Thoracic aorta (tissue), 2 donors: ENCODE data around the gene CPNE9. TPM values are rescaled to one million over a fixed set of nuclear protein-coding genes. Genes with fewer than 3 reads are reported as not detected.

Source experiments
- ATAC-seq: fragments of 150-250 bp; one replicate; pipeline ENCODE4 v1.8.0; 2017; ENCODE audit warnings: low read depth; ENCODE audit not compliant: insufficient number of reproducible peaks, low FRiP score
- DNase-seq: peaks from one replicate; pipeline ENCODE4 v3.0.0-alpha.2; 2020; ENCODE audit warnings: low spot score
- H3K27ac ChIP-seq, 2 donors: fragments of 200-600 bp; sonication (generic); 1 replicate in 1 of 2; 2 replicates in 1 of 2; pipeline ENCODE4 v1.5.1; 2016; ENCODE audit warnings: mild to moderate bottlenecking in 2 of 2, moderate library complexity in 2 of 2
- H3K27me3 ChIP-seq: fragments of 200-600 bp; sonication (generic); replicated peaks from 2 replicates; pipeline ENCODE4 v1.6.0; 2016; ENCODE audit warnings: mild to moderate bottlenecking; ENCODE audit not compliant: insufficient read depth
- H3K36me3 ChIP-seq: fragments of 200-600 bp; sonication (generic); one replicate; pipeline ENCODE4 v1.5.1; 2016
- H3K4me1 ChIP-seq, 2 donors: fragments of 200-600 bp; sonication (generic); 1 replicate in 1 of 2; 2 replicates in 1 of 2; pipeline versions ENCODE4 v1.5.1 to v1.6.0; 2016; ENCODE audit warnings: low read depth in 2 of 2, mild to moderate bottlenecking in 1 of 2; ENCODE audit not compliant: control insufficient read depth in 1 of 2
- H3K4me3 ChIP-seq: fragments of 200-600 bp; sonication (generic); 2 replicates; pipeline ENCODE4 v1.5.1; 2016; ENCODE audit warnings: mild to moderate bottlenecking
- H3K9me3 ChIP-seq: fragments of 200-600 bp; sonication (generic); 2 replicates; pipeline ENCODE4 v1.5.1; 2016
- CTCF ChIP-seq: fragments of 200-600 bp; sonication (generic); IDR thresholded peaks from one replicate; pipeline ENCODE4 v1.5.1; 2019; ENCODE audit warnings: antibody characterized with exemption
- total RNA-seq, 2 donors: library from RNA; depleted of rRNA; stranded (reverse); fragments of >200 nt; gene quantifications; one replicate each; pipeline versions ENCODE4 v1.1.0 to v1.2.3, GENCODE V29; 2016

CPNE9 gene
- total RNA-seq, 2 donors from 2014 or later: not detected

- Histone ChIP-seq H3K27me3 (no peaks in the 10 kb centered on the region), H3K4me3 (no peak overlapping the region), H3K9me3 (no peaks in the 10 kb centered on the region), H3K36me3 (peaks cover 92% of the 10 kb centered on the region), H3K27ac (no peak overlapping the region), H3K4me1 (no peaks in the 10 kb centered on the region)
- TF ChIP-seq CTCF: no peak
- ATAC-seq (no peak), DNase-seq (no peak)
Observed at GRCh38 chr3:9686703-9687102, 16.9 kb upstream of the CPNE9 start.

- peaks cover 92% of the 10 kb centered on the region for H3K36me3 ChIP-seq
- DNase-seq (no peak), ATAC-seq (no peak)
- no peak overlapping the region for H3K4me3 ChIP-seq
- no peak for TF ChIP-seq CTCF
- no peaks in the 10 kb centered on the region for H3K4me1 ChIP-seq
- no peaks in the 10 kb centered on the region for H3K27me3 ChIP-seq
- H3K9me3 ChIP-seq: no peaks in the 10 kb centered on the region
- no peak overlapping the region for H3K27ac ChIP-seq
Observed at GRCh38 chr3:9687514-9687913, 16.1 kb upstream of the CPNE9 start.

GRCh38 chr3:9688961-9689360 lies 14.7 kb upstream of the CPNE9 start:
- no peak for TF ChIP-seq CTCF
- Histone ChIP-seq H3K4me3 (no peak overlapping the region), H3K27me3 (no peaks in the 10 kb centered on the region), H3K4me1 (no peaks in the 10 kb centered on the region), H3K36me3 (peaks cover 87% of the 10 kb centered on the region), H3K9me3 (no peaks in the 10 kb centered on the region), H3K27ac (no peak overlapping the region)
- DNase-seq (no peak), ATAC-seq (no peak)

GRCh38 chr3:9689757-9690156 lies 13.9 kb upstream of the CPNE9 start:
- Histone ChIP-seq H3K4me1 (no peaks in the 10 kb centered on the region), H3K4me3 (no peak overlapping the region), H3K27ac (no peak overlapping the region), H3K9me3 (no peaks in the 10 kb centered on the region), H3K27me3 (no peaks in the 10 kb centered on the region), H3K36me3 (peaks cover 85% of the 10 kb centered on the region)
- no peak for DNase-seq
- TF ChIP-seq CTCF: no peak
- no peak for ATAC-seq

GRCh38 chr3:9690451-9691450 lies 12.9 kb upstream of the CPNE9 start:
- no peaks in the 10 kb centered on the region for H3K27me3 ChIP-seq
- TF ChIP-seq CTCF: no peak
- DNase-seq (no peak), ATAC-seq (no peak)
- H3K4me1 ChIP-seq: no peaks in the 10 kb centered on the region
- no peak overlapping the region for H3K4me3 ChIP-seq
- no peak overlapping the region for H3K27ac ChIP-seq
- no peaks in the 10 kb centered on the region for H3K9me3 ChIP-seq
- H3K36me3 ChIP-seq: peaks cover 79% of the 10 kb centered on the region
